Daoy (cell line): ENCODE data around the gene RAB34. TPM values are rescaled to one million over a fixed set of nuclear protein-coding genes. Genes with fewer than 3 reads are reported as not detected.

Experiments
- DNase-seq: peaks from one replicate; pipeline ENCODE4 v3.0.0-alpha.2; 2015; ENCODE audit warnings: low read depth
- total RNA-seq: library from RNA; depleted of rRNA; stranded (reverse); fragments of >200 nt; shearing (Covaris generic); gene quantifications from 2 replicates; pipeline ENCODE4 v1.2.3, GENCODE V29; 2014

RAB34 gene
- total RNA-seq, 1 experiment from 2014 or later = 243 TPM

DNA sequence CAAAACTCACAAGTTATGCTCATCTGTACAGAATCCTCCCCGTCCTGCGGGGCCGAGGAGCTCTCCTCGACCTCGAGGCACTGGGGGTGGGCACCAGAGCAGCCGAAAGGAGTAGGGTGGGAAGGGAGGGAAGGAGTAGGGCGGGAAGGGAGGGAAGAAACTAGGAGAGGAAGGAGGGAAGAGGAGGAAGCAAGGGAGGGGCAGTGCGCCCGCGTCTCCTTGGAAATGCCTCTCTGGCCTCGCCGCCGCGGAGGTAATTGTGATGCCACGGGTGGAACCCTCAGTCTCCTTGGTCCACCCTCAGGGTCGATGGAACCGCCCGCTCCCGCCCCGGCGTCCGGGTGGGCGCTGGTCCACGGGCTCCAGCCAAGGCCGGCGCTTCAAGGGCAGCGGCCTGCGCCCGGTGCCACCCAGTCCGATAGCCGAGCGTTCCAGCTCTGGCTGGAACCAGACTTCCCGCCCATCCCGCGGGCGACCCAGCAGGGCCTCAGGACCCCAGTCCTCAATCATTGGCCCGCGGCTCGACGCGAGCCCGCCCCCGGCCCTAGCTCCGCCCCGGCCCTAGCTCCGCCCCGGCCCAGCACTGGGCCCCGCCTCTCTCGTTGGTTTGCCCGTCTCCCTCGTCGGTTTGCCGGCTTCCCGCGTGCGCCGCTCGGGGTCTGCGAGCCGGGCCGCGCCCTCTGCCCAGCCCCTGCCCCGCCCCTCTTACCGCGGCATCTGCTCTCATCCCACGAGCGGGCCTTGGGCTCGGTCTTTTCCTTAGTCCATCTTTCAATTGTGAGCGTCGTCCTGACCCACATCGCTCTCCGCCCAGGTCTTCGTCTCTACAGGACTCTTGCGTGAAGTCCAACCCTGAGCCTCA, 6.6 kb downstream of the RAB34 start:
- DNase-seq = peak; percentile 96

- no peak for DNase-seq
Measured at GRCh38 chr17:28707339-28707720, 10.3 kb downstream of the RAB34 start.

GRCh38 chr17:28706471-28707338, 11.0 kb downstream of the RAB34 start:
- DNase-seq = no peak

DNA sequence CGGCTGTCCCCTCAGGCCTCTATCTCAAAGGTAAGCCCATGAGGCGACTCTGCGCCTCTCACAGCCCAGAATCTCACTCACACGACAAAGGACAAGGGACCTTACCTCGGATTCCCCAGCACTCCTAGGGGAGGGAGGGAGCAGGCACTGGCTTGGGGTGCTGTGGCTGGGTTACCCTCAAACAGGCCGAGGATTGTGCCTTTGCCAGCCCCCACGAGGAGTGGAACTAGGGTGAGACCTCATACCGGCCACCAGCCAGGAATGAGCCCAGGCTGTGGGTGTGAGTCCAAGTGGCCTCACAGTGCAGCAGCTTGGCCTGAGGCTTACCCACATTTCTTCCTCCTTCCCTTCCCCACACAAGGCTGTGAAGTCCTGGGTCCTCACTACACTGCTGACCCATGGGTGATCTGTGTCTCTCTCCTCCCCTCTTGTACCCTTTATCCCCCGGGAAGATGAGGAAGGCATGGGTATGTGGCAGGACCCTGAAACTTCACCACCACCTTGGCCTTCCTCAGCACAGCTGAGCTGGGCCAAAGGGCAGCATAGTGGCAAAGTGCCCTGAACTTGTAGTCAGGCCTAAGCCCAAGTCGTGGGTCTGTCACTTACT, 11.8 kb downstream of the RAB34 start:
- DNase-seq = no peak

DNA sequence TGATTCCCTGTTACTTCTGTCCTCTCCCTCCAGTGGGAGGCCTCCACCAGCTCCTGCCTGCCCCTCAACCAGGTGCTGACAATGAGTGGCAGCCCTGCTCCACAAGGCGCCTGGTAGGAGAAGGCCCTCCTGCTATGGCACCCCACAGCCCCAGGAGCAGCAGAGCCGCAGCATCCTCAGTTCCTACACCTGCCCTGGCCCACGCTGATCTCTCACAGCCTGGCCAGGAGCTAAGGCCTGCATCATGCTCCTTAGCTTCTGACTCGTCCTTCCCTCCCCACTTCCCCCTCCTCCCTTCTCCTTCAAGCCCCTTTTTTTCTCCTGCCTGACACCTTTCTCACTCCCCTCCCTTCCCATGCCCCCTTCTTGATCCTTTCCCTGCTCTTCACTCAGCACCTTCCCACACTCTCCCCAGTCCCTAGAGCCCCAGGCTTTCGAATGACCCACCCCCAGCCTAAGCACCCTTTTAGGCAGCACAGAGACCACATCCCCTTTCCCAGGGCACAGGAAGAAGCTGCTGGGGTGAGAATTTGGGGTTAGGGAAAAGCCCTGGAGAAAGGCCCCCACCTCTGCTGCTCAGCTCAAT, 12.5 kb downstream of the RAB34 start:
- no peak for DNase-seq

- DNase-seq = no peak
Measured at GRCh38 chr17:28704219-28704858, 13.3 kb downstream of the RAB34 start.

GRCh38 chr17:28703552-28704218, 14.0 kb downstream of the RAB34 start:
- no peak for DNase-seq

DNA sequence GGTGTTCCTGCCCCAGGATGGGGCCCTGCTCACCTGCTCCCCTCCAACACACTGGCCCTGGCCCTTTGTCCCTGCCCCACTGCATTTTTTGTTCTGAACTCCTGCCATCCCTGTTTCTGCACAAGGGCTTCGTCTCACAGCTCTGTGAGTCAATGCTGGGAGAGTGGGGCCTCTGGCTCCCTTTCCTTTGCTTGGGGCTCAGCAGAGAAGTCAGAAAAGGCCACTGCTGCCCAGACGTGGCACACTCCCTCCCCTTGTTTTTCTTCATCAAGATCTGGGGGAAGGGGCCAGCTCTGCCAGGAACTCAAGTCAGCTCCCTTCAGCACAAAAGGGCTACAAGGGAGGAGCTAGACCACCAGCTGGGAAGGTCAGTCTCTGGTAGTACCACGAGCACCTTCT, 14.9 kb downstream of the RAB34 start:
- DNase-seq = no peak

- no peak for DNase-seq
Measured at GRCh38 chr17:28702026-28702751, 15.5 kb downstream of the RAB34 start.

- no peak for DNase-seq
Measured at GRCh38 chr17:28700830-28701492, 16.7 kb downstream of the RAB34 start.

DNA sequence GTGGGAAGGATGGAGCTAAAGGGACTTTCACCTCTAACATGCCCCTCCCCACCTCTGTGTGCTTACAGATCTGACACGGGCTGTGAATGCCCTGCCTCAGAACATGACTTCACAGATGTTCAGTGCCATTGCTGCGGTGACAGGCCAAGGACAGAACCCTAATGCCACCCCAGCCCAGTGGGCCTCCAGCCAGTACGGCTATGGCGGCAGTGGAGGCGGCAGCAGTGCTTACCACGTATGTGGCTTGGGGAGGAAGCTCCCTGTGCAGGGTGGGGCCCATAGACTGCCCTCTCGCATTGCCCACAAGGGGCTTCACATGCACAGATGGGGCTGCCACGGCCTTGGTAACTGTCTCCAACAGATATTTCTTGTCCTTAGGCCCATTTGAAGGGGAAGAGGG, 17.4 kb downstream of the RAB34 start:
- no peak for DNase-seq

GRCh38 chr17:28698253-28698941, 19.3 kb downstream of the RAB34 start:
- no peak for DNase-seq

GRCh38 chr17:28693869-28694268, 23.8 kb downstream of the RAB34 start:
- no peak for DNase-seq

GRCh38 chr17:28689011-28689410, 28.7 kb downstream of the RAB34 start:
- DNase-seq = no peak

GRCh38 chr17:28688481-28688880, 29.2 kb downstream of the RAB34 start:
- DNase-seq = no peak

DNA sequence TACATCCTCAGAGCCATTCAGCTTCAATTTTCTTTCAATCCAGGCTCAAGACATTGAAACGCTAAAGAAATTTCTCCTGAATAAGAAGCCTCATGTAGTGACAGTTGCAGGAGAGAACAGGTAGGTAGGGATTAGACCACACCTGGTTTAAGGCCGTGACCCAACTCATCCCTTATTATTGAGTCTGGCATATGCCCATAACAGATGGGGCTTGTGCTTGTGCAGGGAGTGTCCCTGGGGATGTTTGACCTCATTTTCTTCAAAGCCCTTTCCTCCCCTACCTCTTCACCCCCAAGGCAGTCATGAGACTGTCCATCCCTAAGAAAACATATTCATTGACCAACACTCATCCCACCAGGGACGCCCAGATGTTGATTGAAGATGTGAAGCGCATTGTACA, 31.4 kb downstream of the RAB34 start:
- no peak for DNase-seq

- DNase-seq = no peak
Measured at GRCh38 chr17:28685366-28685765, 32.3 kb downstream of the RAB34 start.

GRCh38 chr17:28684963-28685362, 32.7 kb downstream of the RAB34 start:
- DNase-seq = no peak

- no peak for DNase-seq
Measured at GRCh38 chr17:28682655-28683054, 35.0 kb downstream of the RAB34 start.
